CD4-positive, CD25-positive, alpha-beta regulatory T cell (primary cell): ENCODE measurements around the gene WDFY4. TPM values are rescaled to one million over a fixed set of nuclear protein-coding genes. Genes with fewer than 3 reads are reported as not detected.

ENCODE experiments used
- ATAC-seq, 2 donors: fragments of 150-1000 bp; cut with Tn5 transposase; one replicate each; pipeline ENCODE4 v1.10.0; 2021; ENCODE audit warnings: low read depth in 2 of 2, moderate number of reproducible peaks in 2 of 2, moderate library complexity in 1 of 2
- DNase-seq, 3 donors: peaks; one replicate each; pipeline versions ENCODE4 v3.0.0 to v3.0.0-alpha.2; 2012 to 2022; ENCODE audit warnings: mixed read lengths in 1 of 3
- H3K27ac ChIP-seq: one replicate; pipeline ENCODE4 v1.7.0; 2013; ENCODE audit warnings: mild to moderate bottlenecking, low read length; ENCODE audit not compliant: insufficient read depth, poor library complexity, severe bottlenecking
- H3K27me3 ChIP-seq: one replicate; pipeline ENCODE4 v1.7.0; 2013; ENCODE audit warnings: low read length; ENCODE audit not compliant: control insufficient read depth, insufficient read depth
- H3K36me3 ChIP-seq: one replicate; pipeline ENCODE4 v1.7.0; 2013; ENCODE audit warnings: mild to moderate bottlenecking, low read length, moderate library complexity; ENCODE audit not compliant: control insufficient read depth, insufficient read depth
- H3K4me1 ChIP-seq: 2 replicates; pipeline ENCODE4 v1.7.0; 2013; ENCODE audit warnings: mild to moderate bottlenecking, low read length; ENCODE audit not compliant: insufficient read depth, control insufficient read depth, poor library complexity, severe bottlenecking
- H3K4me3 ChIP-seq: one replicate; pipeline ENCODE4 v1.7.0; 2013; ENCODE audit warnings: low read depth, mild to moderate bottlenecking, low read length, moderate library complexity
- H3K9me3 ChIP-seq, 2 experiments: 1 replicate in 1 of 2; 2 replicates in 1 of 2; pipeline ENCODE4 v1.7.0; 2013; ENCODE audit warnings: low read length in 2 of 2, mild to moderate bottlenecking in 1 of 2, moderate library complexity in 1 of 2; ENCODE audit not compliant: control insufficient read depth in 2 of 2
- H3K27ac Mint-ChIP-seq, 3 donors: one replicate each; pipeline ENCODE4 v1.8.0; 2020 to 2022; ENCODE audit warnings: mild to moderate bottlenecking in 3 of 3, mixed read lengths in 3 of 3, moderate library complexity in 2 of 3
- H3K27me3 Mint-ChIP-seq: one replicate; pipeline ENCODE4 v1.8.0; 2022; ENCODE audit warnings: mild to moderate bottlenecking, mixed read lengths
- H3K36me3 Mint-ChIP-seq: one replicate; pipeline ENCODE4 v1.8.0; 2020; ENCODE audit warnings: mixed read lengths
- H3K4me1 Mint-ChIP-seq, 4 donors: one replicate each; pipeline ENCODE4 v1.8.0; 2020 to 2022; ENCODE audit warnings: mixed read lengths in 4 of 4, mild to moderate bottlenecking in 1 of 4
- H3K4me3 Mint-ChIP-seq, 4 donors: one replicate each; pipeline ENCODE4 v1.8.0; 2020 to 2022; ENCODE audit warnings: mild to moderate bottlenecking in 4 of 4, mixed read lengths in 4 of 4, moderate library complexity in 3 of 4
- H3K9me3 Mint-ChIP-seq, 7 donors: one replicate each; pipeline ENCODE4 v1.8.0; 2020 to 2022; ENCODE audit warnings: mixed read lengths in 7 of 7, mild to moderate bottlenecking in 3 of 7, moderate library complexity in 2 of 7
- polyA plus RNA-seq, 4 donors: library from polyadenylated mRNA; unstranded; fragments of 300-500 nt; fragmentation: Illumina TruSeq; gene quantifications; one replicate each; pipeline ENCODE4 v1.2.3, GENCODE V29; 2021
- total RNA-seq: library from RNA; stranded (reverse); gene quantifications from one replicate; pipeline ENCODE4 v1.2.3, GENCODE V29; 2022

Gene WDFY4
- total and polyA plus RNA-seq, 5 donors from 2014 or later = 0.15 to 0.57 (median 0.34) TPM

DNA sequence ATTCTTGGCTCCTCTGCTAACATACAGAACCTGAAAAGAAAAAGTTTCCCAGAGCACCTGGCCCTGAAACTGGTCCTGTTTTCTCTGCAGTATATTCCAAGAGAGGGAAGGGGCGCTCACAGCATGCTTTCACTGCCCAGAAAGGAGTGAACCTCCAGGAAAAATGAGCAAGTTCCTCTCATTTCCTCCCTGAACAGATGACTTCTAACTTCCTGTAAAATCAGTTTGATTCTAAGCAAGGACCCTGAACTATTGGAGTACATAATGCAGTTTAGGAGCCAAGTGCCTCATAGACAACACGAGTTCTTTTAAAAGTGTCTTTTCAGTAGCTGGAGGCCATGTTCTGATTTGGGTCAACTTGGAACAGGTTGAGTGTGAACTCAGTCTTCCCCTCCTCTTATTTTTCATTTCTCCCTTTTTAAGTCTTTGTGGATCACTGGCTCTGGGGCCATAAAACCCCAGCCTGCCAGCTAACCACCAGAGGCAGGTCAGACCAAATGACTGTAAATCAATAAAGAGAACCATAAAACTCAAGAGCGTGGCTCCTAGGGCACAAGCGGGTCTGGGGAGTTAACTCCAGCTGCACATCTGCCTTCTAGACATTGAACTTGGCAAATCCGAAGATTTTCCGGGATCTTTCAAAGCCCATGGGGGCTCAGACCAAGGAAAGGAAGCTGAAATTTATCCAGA lies 260.9 kb downstream of the WDFY4 start:
- no peak overlapping the region for H3K4me3 Mint-ChIP-seq
- ATAC-seq = no peak
- no peaks in the 10 kb centered on the region for H3K27me3 ChIP-seq
- H3K9me3 Mint-ChIP-seq = peaks cover 0 to 1% (median 0%) of the 10 kb centered on the region in 7 donors
- H3K9me3 ChIP-seq = no peaks in the 10 kb centered on the region
- H3K27ac ChIP-seq = no peak overlapping the region
- H3K36me3 Mint-ChIP-seq = no peaks in the 10 kb centered on the region
- no peaks in the 10 kb centered on the region for H3K27me3 Mint-ChIP-seq
- DNase-seq = no peak
- no peaks in the 10 kb centered on the region for H3K4me1 ChIP-seq
- no peaks in the 10 kb centered on the region for H3K4me1 Mint-ChIP-seq
- H3K4me3 ChIP-seq = no peak overlapping the region
- no peak overlapping the region for H3K27ac Mint-ChIP-seq
- no peaks in the 10 kb centered on the region for H3K36me3 ChIP-seq

DNA sequence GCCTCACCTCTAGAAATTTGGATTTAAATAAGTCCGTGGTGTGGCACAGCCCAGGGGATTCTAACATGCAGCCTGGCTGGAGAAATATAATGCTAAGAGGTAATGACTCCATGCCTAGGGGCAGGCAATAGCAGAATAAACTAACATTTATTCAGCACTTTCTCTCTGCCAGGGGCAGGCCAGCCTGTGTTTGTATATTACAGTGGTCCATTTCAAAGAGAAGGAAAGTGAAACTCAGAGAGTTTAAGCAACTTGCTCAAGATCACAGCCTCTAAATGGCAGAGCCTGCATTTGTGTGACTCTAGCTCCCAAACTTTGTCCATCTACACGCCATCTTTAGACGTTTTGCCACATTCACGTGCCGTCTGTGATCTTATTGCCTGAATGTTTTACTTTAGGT lies 261.7 kb downstream of the WDFY4 start:
- H3K9me3 Mint-ChIP-seq = peaks cover 0 to 1% (median 0%) of the 10 kb centered on the region in 7 donors
- no peaks in the 10 kb centered on the region for H3K4me1 Mint-ChIP-seq
- no peaks in the 10 kb centered on the region for H3K27me3 ChIP-seq
- H3K36me3 Mint-ChIP-seq = no peaks in the 10 kb centered on the region
- ATAC-seq (no peak), DNase-seq (no peak)
- H3K36me3 ChIP-seq = no peaks in the 10 kb centered on the region
- no peak overlapping the region for H3K27ac ChIP-seq
- H3K4me3 ChIP-seq = no peak overlapping the region
- H3K27ac Mint-ChIP-seq = no peak overlapping the region
- no peaks in the 10 kb centered on the region for H3K9me3 ChIP-seq
- no peaks in the 10 kb centered on the region for H3K27me3 Mint-ChIP-seq
- H3K4me3 Mint-ChIP-seq = no peak overlapping the region
- H3K4me1 ChIP-seq = no peaks in the 10 kb centered on the region

DNA sequence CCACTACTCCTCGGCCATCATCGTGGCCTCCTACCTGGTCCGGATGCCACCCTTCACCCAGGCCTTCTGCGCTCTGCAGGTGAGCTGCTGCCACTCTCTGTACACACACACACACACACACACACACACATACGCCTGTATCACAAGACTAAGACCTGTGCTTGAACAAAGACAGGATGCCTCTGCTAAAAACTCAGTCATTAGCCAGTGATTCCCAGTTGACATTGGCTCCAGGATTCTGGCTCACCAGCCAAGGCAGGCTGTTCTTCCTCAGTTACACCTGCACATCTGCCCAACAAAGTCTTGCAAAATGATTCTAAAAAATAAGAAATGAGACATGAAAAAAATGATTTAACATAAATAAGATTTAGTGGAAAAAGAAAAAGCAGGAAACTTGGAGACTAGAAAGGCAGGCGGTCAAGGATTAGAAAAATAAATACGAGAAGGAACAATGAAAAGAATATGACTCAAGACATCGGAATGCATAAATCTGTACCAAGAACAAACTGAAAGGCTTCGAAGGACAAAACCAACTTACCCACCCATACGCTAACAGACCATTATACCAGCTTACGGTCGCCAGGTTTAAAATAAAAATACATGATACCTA lies 262.3 kb downstream of the WDFY4 start:
- Histone ChIP-seq H3K36me3 (no peaks in the 10 kb centered on the region), H3K4me3 (no peak overlapping the region), H3K27me3 (no peaks in the 10 kb centered on the region), H3K4me1 (no peaks in the 10 kb centered on the region), H3K27ac (no peak overlapping the region), H3K9me3 (no peaks in the 10 kb centered on the region)
- Mint-ChIP-seq H3K36me3 (no peaks in the 10 kb centered on the region), H3K27ac (no peak overlapping the region), H3K4me3 (no peak overlapping the region), H3K4me1 (no peaks in the 10 kb centered on the region), H3K27me3 (no peaks in the 10 kb centered on the region), H3K9me3 (peaks cover 0 to 1% (median 0%) of the 10 kb centered on the region in 7 donors)
- DNase-seq (no peak), ATAC-seq (no peak)

DNA sequence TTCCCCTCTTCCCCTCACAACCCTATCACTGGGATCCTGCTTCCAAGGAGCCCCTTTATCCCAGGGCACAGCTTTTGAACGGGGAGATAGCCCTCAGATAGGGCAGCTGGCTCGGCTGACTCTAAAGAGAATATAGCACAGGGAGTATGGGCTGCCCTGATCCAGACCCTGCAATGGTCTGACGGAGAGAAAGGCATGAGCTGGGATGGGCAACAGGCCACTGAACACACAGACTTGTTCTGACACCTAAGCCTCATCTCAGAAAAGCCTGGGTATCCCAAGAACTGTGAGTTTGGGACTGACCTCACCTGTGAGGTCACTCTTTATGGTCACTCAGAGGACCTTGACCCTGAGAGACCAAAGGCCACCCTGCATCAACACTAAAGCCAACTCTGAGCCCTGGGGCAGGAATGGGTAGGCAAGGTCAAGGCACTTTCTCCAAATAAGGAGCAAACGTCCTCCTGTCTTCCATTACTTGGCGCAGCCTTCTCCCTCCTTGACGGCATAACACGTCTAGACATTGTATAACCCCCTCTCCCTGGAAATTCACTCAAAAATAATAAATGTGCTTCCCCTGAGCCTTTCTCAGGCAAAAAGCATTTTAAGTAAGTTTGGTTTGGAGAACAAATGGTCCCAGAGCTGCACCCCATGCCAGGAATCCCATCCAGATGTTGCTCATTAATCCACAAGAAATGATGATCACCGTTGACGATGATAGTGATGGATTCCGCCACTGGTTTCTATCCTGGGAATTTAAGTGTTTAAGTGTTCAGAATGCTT lies 263.2 kb downstream of the WDFY4 start:
- DNase-seq (no peak), ATAC-seq (no peak)
- H3K4me3 Mint-ChIP-seq = no peak overlapping the region
- Histone ChIP-seq H3K4me3 (no peak overlapping the region), H3K9me3 (no peaks in the 10 kb centered on the region), H3K27me3 (no peaks in the 10 kb centered on the region), H3K27ac (no peak overlapping the region), H3K36me3 (no peaks in the 10 kb centered on the region), H3K4me1 (no peaks in the 10 kb centered on the region)
- no peak overlapping the region for H3K27ac Mint-ChIP-seq
- no peaks in the 10 kb centered on the region for H3K27me3 Mint-ChIP-seq
- H3K36me3 Mint-ChIP-seq = no peaks in the 10 kb centered on the region
- no peaks in the 10 kb centered on the region for H3K4me1 Mint-ChIP-seq
- peaks cover 0 to 1% (median 0%) of the 10 kb centered on the region in 7 donors for H3K9me3 Mint-ChIP-seq

DNA sequence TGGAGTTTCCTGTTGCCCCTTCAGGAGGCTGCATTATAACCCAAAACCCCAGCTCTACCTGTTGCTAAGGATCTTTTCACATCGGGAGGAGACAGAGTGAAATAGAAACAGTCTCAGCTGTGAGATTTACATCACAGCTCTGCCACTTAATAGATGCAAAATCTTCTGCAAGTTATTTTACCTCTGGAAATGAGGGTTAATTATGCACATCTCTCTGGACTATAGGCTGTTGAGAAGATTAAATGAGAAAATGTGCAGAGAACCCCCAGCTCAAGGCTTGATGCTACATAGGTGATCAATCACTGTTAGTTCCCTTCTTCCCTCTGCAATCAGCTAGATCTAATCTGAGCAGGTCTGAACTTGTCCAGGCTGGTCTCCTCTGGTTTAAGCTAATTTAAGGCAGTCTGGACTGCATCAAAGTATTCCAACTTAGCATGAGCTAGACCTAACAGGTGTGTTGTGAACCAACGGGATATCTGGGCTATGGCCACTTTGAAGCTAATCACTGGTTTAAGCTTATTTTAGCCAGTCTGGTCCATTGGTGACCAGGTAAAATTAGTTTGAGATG lies 263.9 kb downstream of the WDFY4 start:
- Mint-ChIP-seq H3K36me3 (no peaks in the 10 kb centered on the region), H3K4me3 (no peak overlapping the region), H3K9me3 (no peaks in the 10 kb centered on the region), H3K27me3 (no peaks in the 10 kb centered on the region), H3K4me1 (peaks cover 0 to 2% (median 0%) of the 10 kb centered on the region in 4 donors), H3K27ac (no peak overlapping the region)
- ATAC-seq = no peak
- no peaks in the 10 kb centered on the region for H3K4me1 ChIP-seq
- H3K4me3 ChIP-seq = no peak overlapping the region
- no peak for DNase-seq
- no peaks in the 10 kb centered on the region for H3K27me3 ChIP-seq
- no peaks in the 10 kb centered on the region for H3K9me3 ChIP-seq
- H3K36me3 ChIP-seq = no peaks in the 10 kb centered on the region
- no peak overlapping the region for H3K27ac ChIP-seq

DNA sequence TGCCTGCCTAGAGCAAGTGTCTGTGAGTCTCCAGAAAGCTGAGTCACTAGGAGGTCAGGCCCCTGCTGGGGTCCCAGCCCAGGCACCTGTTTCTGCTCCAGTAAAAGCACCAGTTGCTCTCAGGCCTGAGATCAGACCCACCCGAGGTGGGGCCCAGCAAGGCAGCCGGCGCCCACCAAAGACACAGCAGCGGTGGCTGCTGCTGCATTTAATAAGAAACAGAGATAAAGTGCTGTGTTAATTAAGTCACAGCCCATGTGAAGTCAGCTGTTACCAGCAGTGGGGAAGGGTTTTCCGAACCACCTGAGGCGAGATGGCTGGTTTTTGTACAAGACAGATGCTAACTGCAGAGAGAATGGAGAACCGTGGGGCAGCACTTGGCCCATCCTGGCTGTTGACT lies 267.0 kb downstream of the WDFY4 start:
- Histone ChIP-seq H3K27ac (no peak overlapping the region), H3K4me1 (no peaks in the 10 kb centered on the region), H3K27me3 (no peaks in the 10 kb centered on the region), H3K4me3 (no peak overlapping the region), H3K9me3 (no peaks in the 10 kb centered on the region), H3K36me3 (no peaks in the 10 kb centered on the region)
- no peaks in the 10 kb centered on the region for H3K27me3 Mint-ChIP-seq
- peak overlapping the region in 1 of 3 donors; percentile 34 for H3K27ac Mint-ChIP-seq
- peaks cover 0 to 2% (median 0%) of the 10 kb centered on the region in 4 donors for H3K4me1 Mint-ChIP-seq
- H3K4me3 Mint-ChIP-seq = no peak overlapping the region
- peaks cover 1% of the 10 kb centered on the region for H3K36me3 Mint-ChIP-seq
- ATAC-seq = no peak
- DNase-seq = no peak
- H3K9me3 Mint-ChIP-seq = peaks cover 0 to 1% (median 0%) of the 10 kb centered on the region in 7 donors

DNA sequence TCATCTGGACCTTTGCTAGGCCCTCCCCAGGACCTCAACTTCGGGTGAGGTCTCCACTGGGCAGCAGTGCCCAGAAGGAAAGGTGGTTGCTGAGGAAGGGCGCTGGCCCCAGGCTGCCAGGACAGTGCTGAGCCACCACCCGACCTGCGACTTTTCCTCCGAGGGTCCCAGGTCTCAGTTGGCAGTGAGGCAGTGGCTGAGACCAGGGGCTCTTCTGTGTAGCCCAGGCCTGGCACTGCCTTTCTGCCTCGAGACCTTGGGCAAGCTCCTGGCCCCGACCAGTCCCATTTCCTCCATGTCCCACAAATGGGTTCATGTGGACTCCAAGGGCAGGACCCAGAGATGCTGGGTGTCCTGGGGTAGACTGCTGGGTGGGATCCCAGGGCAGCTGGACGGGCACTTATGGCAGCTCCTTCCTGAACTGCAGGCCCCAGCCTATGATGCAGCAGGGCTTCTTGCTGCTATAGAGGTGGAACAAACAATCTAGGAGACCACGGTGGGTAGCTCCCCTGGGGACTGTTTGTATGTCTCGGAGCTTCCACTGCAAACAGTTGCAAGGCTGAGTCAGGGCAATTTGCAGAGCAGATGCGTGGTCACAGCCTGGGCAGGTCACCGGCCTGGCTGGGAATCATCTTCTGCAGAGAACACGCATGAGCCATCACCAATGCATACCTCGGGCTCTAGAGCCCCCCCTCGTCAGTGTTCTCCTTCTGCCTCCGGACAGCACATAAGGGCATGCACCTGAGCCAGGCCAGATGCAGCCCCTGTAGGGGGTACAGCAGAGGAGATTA lies 272.9 kb downstream of the WDFY4 start:
- Mint-ChIP-seq H3K9me3 (peaks cover 0 to 2% (median 0%) of the 10 kb centered on the region in 7 donors), H3K36me3 (peaks cover 4% of the 10 kb centered on the region), H3K27me3 (no peaks in the 10 kb centered on the region), H3K4me3 (no peak overlapping the region), H3K4me1 (peaks cover 0 to 2% (median 0%) of the 10 kb centered on the region in 4 donors), H3K27ac (no peak overlapping the region)
- Histone ChIP-seq H3K36me3 (no peaks in the 10 kb centered on the region), H3K27ac (no peak overlapping the region), H3K9me3 (no peaks in the 10 kb centered on the region), H3K4me1 (no peaks in the 10 kb centered on the region), H3K4me3 (no peak overlapping the region), H3K27me3 (no peaks in the 10 kb centered on the region)
- no peak for ATAC-seq
- DNase-seq = no peak
